Coronary artery (tissue), 2 donors: ENCODE data around the gene MAMSTR.
"Not testable (repeated sequence)": the region's sequence is repeated elsewhere in the genome, so short reads cannot be mapped to it uniquely, and the experiment has no call there.

Experiments
- DNase-seq: peaks from one replicate; pipeline ENCODE4 v3.0.0-alpha.2; 2017; ENCODE audit warnings: low spot score
- H3K27ac ChIP-seq, 2 donors: fragments of 200-600 bp; sonication (generic); one replicate each; pipeline ENCODE4 v1.5.1; 2016 to 2019
- H3K4me3 ChIP-seq: fragments of 200-600 bp; sonication (generic); 2 replicates; pipeline ENCODE4 v1.5.1; 2016; ENCODE audit warnings: mild to moderate bottlenecking, moderate library complexity
- TF ChIP-seq, protein P1 (sequence below): fragments of 200-600 bp; sonication (generic); IDR thresholded peaks from one replicate; pipeline ENCODE4 v1.5.1; 2019; ENCODE audit warnings: antibody characterized with exemption

Gene MAMSTR

GRCh38 chr19:48705431-48705830 lies 14.1 kb downstream of the MAMSTR start:
- DNase-seq = no peak
- Histone ChIP-seq H3K4me3 (no peak overlapping the region), H3K27ac (no peak overlapping the region)
- TF ChIP-seq, protein P1, sequence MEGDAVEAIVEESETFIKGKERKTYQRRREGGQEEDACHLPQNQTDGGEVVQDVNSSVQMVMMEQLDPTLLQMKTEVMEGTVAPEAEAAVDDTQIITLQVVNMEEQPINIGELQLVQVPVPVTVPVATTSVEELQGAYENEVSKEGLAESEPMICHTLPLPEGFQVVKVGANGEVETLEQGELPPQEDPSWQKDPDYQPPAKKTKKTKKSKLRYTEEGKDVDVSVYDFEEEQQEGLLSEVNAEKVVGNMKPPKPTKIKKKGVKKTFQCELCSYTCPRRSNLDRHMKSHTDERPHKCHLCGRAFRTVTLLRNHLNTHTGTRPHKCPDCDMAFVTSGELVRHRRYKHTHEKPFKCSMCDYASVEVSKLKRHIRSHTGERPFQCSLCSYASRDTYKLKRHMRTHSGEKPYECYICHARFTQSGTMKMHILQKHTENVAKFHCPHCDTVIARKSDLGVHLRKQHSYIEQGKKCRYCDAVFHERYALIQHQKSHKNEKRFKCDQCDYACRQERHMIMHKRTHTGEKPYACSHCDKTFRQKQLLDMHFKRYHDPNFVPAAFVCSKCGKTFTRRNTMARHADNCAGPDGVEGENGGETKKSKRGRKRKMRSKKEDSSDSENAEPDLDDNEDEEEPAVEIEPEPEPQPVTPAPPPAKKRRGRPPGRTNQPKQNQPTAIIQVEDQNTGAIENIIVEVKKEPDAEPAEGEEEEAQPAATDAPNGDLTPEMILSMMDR = no peak

GRCh38 chr19:48703316-48703715 lies 16.2 kb downstream of the MAMSTR start:
- DNase-seq = no peak
- Histone ChIP-seq H3K4me3 (no peak overlapping the region), H3K27ac (no peak overlapping the region)
- TF ChIP-seq, protein P1 = no peak

DNA sequence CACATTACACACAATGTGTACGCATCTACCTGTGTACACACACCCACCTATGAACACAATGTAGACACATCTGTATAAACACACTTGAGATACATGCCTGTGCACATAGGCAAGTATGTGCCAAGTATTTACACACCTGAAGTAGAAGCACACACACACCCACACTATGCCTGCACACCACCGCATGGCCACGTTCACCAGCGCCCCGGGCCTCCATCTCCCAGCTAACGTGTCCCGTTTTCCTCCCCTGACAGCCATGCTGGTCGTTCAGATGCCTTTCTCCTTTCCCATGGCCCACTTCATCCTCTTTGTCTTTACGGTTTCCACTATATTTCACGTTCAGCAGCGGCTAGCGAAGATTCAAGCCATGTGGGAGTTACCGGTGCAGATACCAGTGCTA lies 16.8 kb downstream of the MAMSTR start:
- H3K27ac ChIP-seq = no peak overlapping the region

GRCh38 chr19:48698046-48698445 lies 21.5 kb downstream of the MAMSTR start:
- DNase-seq = no peak
- TF ChIP-seq, protein P1 = no peak
- Histone ChIP-seq H3K27ac (no peak overlapping the region), H3K4me3 (no peak overlapping the region)

More for the DNA sequence above, 16.8 kb downstream of the MAMSTR start:
- DNase-seq = no peak
- H3K4me3 ChIP-seq = no peak overlapping the region
- TF ChIP-seq, protein P1 = no peak

DNA sequence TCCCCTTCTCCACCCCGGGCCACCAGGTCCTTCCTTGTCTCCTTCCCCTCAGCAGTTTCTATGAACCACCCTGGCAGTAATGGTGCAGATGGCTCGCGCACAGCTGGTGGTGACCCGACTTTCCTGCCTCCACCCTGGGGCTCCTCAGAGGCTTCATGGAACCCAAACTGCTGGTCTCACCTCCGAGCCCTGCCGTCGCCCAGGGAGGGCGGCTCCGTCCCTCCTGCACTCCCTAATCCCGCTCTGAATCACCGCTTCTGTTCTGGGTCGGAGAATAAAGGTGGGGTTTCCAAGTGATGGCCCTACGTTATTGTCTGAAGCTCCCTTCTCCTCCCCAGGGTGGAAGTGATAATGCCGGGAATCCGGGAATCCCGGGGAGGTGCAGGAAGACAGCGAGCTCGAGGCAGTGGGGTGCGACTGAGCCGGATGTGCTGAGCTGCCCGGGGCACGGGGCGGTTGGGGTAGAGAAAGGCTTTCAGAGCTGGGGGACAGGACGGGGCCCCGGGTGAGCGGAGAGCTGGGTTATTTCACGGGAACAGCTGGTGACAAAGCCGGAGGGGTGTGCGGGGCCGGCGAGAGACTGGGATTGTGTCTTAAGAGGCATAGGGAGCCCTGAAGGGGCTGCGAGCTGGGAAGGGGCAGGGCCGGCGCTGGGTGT lies 23.0 kb downstream of the MAMSTR start:
- peak overlapping the region in 1 of 2 donors; percentile 41 for H3K27ac ChIP-seq
- H3K4me3 ChIP-seq = peak overlapping the region; percentile 53
- TF ChIP-seq, protein P1 = no peak
- no peak for DNase-seq

DNA sequence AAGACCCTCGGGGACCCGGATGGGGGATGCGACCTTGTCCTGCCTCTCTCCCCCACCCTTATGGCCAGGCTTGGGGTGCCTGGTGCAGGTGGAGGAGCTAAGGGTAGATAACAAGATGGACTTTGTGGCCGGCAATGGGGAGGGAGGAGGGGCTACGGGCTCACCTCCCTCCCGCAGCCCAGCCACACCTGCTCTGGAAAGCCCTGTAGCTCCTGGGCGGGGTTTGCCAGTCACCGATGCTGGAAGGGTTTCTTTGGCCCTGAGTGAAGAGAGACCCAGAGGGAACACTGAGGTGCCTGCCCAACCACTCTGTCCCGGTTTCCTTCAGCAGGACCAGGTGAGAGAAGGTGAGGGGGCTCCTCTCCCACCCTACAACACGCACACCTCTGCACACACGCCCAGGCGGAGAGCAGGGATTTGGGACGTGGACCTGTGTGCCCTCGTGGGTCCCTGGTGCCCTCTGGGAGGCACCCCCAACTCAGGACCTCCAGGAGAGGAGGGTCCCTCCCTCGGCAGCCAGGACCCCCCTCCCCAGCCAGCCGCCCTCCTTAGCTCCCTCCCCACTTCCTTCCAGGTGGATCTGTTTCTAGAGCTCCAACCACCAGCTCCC lies 23.7 kb downstream of the MAMSTR start, which contains the start of gene FUT2:
TSS of gene FUT2 (plus strand) at position 229 of the 610 bp plus-strand sequence. CDS start 6,986 bp downstream, outside the sequence.
- H3K27ac ChIP-seq = peak within 1 kb of the TSS in 1 of 2 donors; percentile 41
- H3K4me3 ChIP-seq = peak within 1 kb of the TSS; percentile 53
- no peak for DNase-seq
- TF ChIP-seq, protein P1 = no peak

- H3K4me3 ChIP-seq, H3K27ac ChIP-seq, DNase-seq: not testable (repeated sequence)
Observed at GRCh38 chr19:48693629-48694028, 25.9 kb downstream of the MAMSTR start.
